Measurements from ENCODE around the gene RNASEH2B. TPM values are rescaled to one million over a fixed set of nuclear protein-coding genes. Genes with fewer than 3 reads are reported as not detected.

The RNASEH2B gene
- total and polyA plus RNA-seq, 9 of the 15 experiments (the other 6 are each of a cell fraction or from before 2014, with no cell fraction given): 26.3 to 109 (median 62.5) TPM

DNA sequence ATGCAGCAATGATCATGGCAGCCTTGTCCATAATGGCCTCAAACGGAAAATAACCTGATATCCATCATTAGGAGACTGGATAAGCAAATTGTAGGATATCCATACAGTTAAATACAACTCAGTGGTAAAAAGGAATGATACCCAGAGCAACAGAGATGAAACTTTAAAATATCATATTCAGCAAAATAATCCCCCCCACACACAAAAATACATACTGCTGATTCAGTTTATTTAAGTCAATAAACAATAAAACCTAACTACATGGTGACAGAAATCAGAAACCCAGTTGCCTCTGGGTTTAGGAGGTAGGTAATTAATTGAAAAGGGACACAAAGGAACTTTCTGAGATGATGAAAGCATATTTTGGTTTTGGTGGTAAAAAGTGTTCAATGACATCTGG, 38.2 kb upstream of the RNASEH2B start:
- Histone ChIP-seq H4K20me1 (replicated peaks; ENCODE audit: control insufficient read depth, insufficient read depth, low read length) (no peaks in the 10 kb centered on the region), H3K27ac (ENCODE audit: extremely low read depth, low read depth, low read length) (no peak overlapping the region), H3K4me2 (ENCODE audit: insufficient read depth, low read length) (no peak overlapping the region), H2AFZ (ENCODE audit: low read depth, low read length) (no peak overlapping the region), H3K9me3 (replicated peaks; ENCODE audit: control insufficient read depth, insufficient read depth, low read depth, low read length) (no peaks in the 10 kb centered on the region), H3K9ac (ENCODE audit: insufficient read depth in 1 of 2, low read depth in 2 of 2, low read length in 2 of 2) (no peak overlapping the region), H3K79me2 (ENCODE audit: control insufficient read depth, insufficient read depth, low read length) (no peaks in the 10 kb centered on the region), H3K4me3 (no peak overlapping the region), H3K27me3 (ENCODE audit: control insufficient read depth in 2 of 2, insufficient read depth in 2 of 2, low read length in 2 of 2) (no peaks in the 10 kb centered on the region), H3K9me1 (ENCODE audit: control insufficient read depth, insufficient read depth, low read length) (no peaks in the 10 kb centered on the region), H3K4me1 (replicated peaks in 1 of 2; ENCODE audit: control insufficient read depth in 2 of 2, insufficient read depth in 2 of 2, low read length in 2 of 2) (no peaks in the 10 kb centered on the region), H3K36me3 (ENCODE audit: control insufficient read depth, insufficient read depth, low read length) (no peaks in the 10 kb centered on the region)
- DNase-seq (ENCODE audit: extremely low read depth in 1 of 4, low spot score in 3 of 4) (no peak), FAIRE-seq (no peak), ATAC-seq (no peak)
- in situ Hi-C loops (cut with MboI): no loop called here
- TF ChIP-seq KAT2B (IDR thresholded peaks at IDR 0.05; ENCODE audit: low read depth, low read length): no peak
- TF ChIP-seq, protein P1, sequence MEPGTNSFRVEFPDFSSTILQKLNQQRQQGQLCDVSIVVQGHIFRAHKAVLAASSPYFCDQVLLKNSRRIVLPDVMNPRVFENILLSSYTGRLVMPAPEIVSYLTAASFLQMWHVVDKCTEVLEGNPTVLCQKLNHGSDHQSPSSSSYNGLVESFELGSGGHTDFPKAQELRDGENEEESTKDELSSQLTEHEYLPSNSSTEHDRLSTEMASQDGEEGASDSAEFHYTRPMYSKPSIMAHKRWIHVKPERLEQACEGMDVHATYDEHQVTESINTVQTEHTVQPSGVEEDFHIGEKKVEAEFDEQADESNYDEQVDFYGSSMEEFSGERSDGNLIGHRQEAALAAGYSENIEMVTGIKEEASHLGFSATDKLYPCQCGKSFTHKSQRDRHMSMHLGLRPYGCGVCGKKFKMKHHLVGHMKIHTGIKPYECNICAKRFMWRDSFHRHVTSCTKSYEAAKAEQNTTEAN (CRISPR knock-in tag; IDR thresholded peaks at IDR 0.05): no peak
- TF ChIP-seq ILK (tag; IDR thresholded peaks at IDR 0.05; ENCODE audit: borderline replicate concordance, low read depth): no peak
- peak; percentile 72 for TF ChIP-seq ZNF316 (IDR thresholded peaks at IDR 0.05)
- no peak for TF ChIP-seq YY1 (IDR thresholded peaks at IDR 0.05; ENCODE audit: borderline replicate concordance in 1 of 3, control insufficient read depth in 1 of 3, extremely low read depth in 1 of 3, insufficient read depth in 3 of 3, insufficient read length in 1 of 3, insufficient replicate concordance in 2 of 3, low read depth in 1 of 3, low read length in 2 of 3)
- TF ChIP-seq MAFG (tag; conservative IDR thresholded peaks at IDR 0.05): peak; percentile 37; the same call in 1 of the 2 replicates
- TF ChIP-seq KAT8 (IDR thresholded peaks at IDR 0.05; ENCODE audit: low read depth): no peak
- TF ChIP-seq MCM5 (IDR thresholded peaks at IDR 0.05; ENCODE audit: low read depth): no peak
- TF ChIP-seq C11orf30 (IDR thresholded peaks at IDR 0.05; ENCODE audit: low read depth): peak; percentile 45; the same call in 1 of the 2 replicates
- no peak for TF ChIP-seq ZNF830 (CRISPR knock-in tag; IDR thresholded peaks at IDR 0.05)
- TF ChIP-seq SMAD1 (IDR thresholded peaks at IDR 0.05; ENCODE audit: low read depth, low read length, partially characterized antibody): no peak
- TF ChIP-seq ZSCAN29 (IDR thresholded peaks at IDR 0.05): no peak
- no peak for TF ChIP-seq DIDO1 (tag; IDR thresholded peaks at IDR 0.05; ENCODE audit: low read depth)
- 0% methylated on average over 1 of the region's 1 CpG for WGBS (ENCODE audit: insufficient coverage, low coverage, missing lambda C conversion rate)
- no TSS peak for BruUV-seq (replicated peaks)
- CTCF ChIA-PET (ENCODE audit: low intra/inter-chr PET ratio): no interaction called here
- POLR2A ChIA-PET: no interaction called here
- intact Hi-C loops (cut with micrococcal nuclease): no loop called here

All from K562 (cell line).